H1 (cell line): ENCODE measurements around the gene SRP9. TPM values are rescaled to one million over a fixed set of nuclear protein-coding genes. Genes with fewer than 3 reads are reported as not detected.

ENCODE experiments used
- EGR1 ChIP-seq: IDR thresholded peaks from 2 replicates; pipeline ENCODE4 v1.6.1; 2011; ENCODE audit warnings: low read depth, low read length, borderline replicate concordance
- ZNF274 ChIP-seq: IDR thresholded peaks from 2 replicates; pipeline ENCODE4 v1.7.0; 2012; ENCODE audit warnings: low read length, borderline replicate concordance; ENCODE audit errors: extremely low read depth
- polyA plus RNA-seq, 7 experiments: library from polyadenylated mRNA; depleted of rRNA in 3 of 7; stranded (reverse) in 5 of 7; unstranded in 2 of 7; fragments of >200 nt in 5 of 7; fragments of 200-250 nt in 2 of 7; gene quantifications; 1 replicate in 5 of 7; 2 replicates in 1 of 7; 4 replicates in 1 of 7; pipeline versions ENCODE4 v1.2.1 to v1.2.3, GENCODE V29; 2011 to 2013; ENCODE audit warnings: missing spikeins in 2 of 7, mixed read lengths in 2 of 7
- total RNA-seq: library from RNA; stranded (reverse); fragmentation: NEBNext Ultra II Directional; extraction: Animal tissue kit (Norgen Biotek cat#: 25700); gene quantifications from 2 replicates; pipeline ENCODE4 v1.2.1, GENCODE V29; 2021

Gene SRP9
- total and polyA plus RNA-seq, 2 of the 8 experiments (the other 6 are each of a cell fraction or from before 2014, with no cell fraction given), result 446 to 572 TPM

DNA sequence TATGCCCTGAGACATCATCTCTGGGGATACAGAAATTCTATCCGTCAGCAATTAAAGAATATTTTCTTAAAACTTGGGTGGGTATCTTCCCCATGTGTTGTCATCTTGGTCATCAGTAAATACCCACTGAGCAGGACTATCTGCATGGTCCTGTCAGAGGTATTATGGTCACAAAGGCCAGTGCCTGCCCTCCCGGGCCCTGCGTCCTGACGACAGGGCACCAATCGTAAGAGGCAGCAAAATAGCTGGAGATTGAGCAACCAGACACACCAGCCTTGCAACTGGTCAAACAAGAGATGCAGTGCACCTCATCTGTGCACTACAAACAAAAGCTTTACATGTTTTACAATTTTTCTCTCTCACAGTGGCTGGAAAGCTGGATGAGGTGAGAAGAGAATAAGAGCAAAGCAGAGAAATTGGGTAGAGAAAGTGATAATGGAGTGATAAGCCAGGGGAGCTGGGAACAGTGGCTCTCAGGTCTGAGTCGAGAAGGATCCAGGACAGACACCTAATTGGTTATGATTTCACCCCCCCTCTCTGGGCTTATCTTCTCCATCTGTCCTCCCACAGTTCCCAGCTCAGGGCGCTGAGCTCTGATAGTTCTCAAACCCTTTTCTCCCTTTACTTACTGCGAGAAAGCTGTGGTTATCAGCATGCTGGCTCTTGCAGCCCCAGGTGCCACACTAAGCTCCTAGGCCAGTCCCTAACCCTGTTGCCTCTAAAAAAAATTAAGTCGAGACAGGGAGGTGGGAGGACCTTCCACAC, 8.8 kb upstream of the SRP9 start (continued):
- no peak for TF ChIP-seq EGR1
- no peak for TF ChIP-seq ZNF274
